Activated CD4-positive, alpha-beta T cell treated with anti-CD3 and anti-CD28 coated beads, Interleukin-2, amount 50 U/mL, for 1 hour (primary cell): ENCODE measurements around the gene ABHD12.
"Not testable (repeated sequence)": the region's sequence is repeated elsewhere in the genome, so short reads cannot be mapped to it uniquely, and the experiment has no call there.

ENCODE experiments used
- DNase-seq: peaks from one replicate; pipeline ENCODE4 v3.0.0-alpha.2; 2020

The ABHD12 gene

GRCh38 chr20:25353353-25353746 is 37.3 kb downstream of the ABHD12 start:
- DNase-seq: no peak

DNA sequence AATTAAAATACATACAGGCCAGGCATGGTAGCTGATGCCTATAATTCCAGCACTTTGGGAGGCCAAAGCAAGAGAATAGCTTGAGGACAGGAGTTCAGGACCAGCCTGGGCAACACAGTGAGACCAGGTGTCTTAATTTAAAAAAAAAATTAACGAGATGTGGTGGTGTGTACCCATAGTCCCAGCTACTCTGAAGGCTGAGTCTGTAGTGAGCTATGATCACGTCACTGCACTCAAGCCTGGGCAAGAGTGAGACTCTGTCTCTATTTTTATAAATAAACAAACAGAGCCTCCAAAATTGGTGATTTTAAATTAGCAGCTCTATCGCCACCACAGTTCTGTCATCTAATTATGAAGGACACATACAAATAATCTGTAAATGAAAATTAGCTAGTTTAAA is 37.9 kb downstream of the ABHD12 start:
- no peak for DNase-seq

DNA sequence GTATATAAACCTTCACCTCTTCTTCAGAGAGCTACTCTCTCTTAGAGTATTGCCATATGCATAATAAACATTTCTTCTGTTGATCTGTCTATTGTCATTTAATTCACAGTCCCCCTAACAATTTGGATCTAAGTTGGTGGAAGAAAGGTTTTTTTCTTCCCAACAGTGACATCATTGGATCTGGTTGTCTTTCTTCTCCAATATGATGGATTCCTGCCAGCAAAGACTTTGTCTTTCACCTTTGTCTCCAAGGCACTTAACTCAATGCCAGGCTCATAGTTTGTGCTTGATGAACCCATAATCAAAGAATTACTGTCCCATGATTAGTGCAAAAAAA is 39.6 kb downstream of the ABHD12 start:
- DNase-seq: no peak

DNA sequence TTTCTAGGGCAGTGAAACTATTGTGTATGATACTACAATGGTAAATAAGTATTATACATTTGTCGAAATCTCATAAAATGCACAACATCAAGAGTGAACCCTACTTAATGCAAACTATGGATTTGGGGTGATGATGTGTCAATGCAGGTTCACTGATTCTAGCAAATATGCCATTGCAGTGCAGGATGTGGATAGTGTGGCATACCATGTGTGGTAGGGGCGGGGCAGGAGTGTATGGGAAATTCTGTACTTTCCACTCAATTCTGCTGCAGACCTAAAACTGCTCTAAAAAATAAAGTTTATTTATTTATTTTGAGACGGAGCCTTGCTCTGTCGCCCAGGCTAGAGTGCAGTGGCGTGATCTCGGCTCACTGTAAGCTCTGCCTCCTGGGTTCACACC is 44.3 kb downstream of the ABHD12 start:
- DNase-seq: no peak

- no peak for DNase-seq
These were observed 44.9 kb downstream of the ABHD12 start for GRCh38 chr20:25345721-25346120.

- no peak for DNase-seq
These were observed 46.0 kb downstream of the ABHD12 start for GRCh38 chr20:25344634-25345033.

- DNase-seq: no peak
These were observed 48.6 kb downstream of the ABHD12 start for GRCh38 chr20:25341716-25342680.

GRCh38 chr20:25340380-25340779 is 50.3 kb downstream of the ABHD12 start:
- no peak for DNase-seq

GRCh38 chr20:25339608-25340007 is 51.0 kb downstream of the ABHD12 start:
- no peak for DNase-seq

- no peak for DNase-seq
These were observed 52.3 kb downstream of the ABHD12 start for GRCh38 chr20:25338112-25339023.

DNA sequence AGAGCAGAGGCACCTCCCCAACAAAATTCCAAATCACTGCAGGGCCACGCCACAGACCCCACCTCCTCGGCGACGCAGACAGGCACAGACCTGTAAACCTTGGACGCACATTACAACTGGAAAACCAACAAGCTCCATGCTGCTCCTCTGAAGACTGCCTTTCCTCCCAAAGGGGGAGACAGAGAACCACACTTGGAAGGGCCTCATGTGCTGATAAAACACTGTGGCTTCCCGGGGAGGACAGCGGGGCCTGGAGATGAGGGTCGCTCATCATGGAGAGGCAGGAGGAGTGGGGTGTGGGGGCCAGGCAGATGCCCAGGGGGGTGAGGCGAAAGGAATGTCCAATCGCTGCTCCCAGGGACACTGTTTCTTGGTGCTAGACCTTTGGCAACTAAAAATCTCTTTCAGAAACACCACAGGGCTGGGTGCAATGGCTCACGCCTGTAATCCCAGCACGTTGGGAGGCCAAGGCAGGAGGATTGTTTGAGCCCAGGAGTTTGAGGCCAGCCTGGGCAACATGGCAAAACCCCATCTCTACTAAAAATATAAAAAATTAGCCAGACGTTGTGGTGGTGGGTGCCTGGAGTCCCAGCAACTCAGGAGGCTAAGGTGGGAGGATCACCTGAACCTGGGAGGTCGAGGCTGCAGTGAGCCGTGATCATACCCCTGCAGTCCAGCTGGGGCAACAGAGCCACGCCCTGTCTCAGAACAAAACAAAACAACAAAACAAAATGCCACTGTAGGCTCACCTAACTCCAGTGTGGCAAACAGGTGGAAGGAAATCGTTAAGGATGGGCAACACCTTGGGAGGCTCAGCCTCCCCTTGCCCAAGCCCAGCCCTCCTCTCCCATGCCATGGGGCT is 53.8 kb downstream of the ABHD12 start:
- DNase-seq: no peak

DNA sequence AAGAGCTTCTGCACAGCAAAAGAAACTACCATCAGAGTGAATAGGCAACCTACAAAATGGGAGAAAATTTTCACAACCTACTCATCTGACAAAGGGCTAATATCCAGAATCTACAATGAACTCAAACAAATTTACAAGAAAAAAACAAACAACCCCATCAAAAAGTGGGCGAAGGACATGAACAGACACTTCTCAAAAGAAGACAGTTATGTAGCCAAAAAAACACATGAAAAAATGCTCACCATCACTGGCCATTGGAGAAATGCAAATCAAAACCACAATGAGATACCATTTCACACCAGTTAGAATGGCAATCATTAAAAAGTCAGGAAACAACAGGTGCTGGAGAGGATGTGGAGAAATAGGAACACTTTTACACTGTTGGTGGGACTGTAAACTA is 55.7 kb downstream of the ABHD12 start:
- not testable (repeated sequence) for DNase-seq

DNA sequence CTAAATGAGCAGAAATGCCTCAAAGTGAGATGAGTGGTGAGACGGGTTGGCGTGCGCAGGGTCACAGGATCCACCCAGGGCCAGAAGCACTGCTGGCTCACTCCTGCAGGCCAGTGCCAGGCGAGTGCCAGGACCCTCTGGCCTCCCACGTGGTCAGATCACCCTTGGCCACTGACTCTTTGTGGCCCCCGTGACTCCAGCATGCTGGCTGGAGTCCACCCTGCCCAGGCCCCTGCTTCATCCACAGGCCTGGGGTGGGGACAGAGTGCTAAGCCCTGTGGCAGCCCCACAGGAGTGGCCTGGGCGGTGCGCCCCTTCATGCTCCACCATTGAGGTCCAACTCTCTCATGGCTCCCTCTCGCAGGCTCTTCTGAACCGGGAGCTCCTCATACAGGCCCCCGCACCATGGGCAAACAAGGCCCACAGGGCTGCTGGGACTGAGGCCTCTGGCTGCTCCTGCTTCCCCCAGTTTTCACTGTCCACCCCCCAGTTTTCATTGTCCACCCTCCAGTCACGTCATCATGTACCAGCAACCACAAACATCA is 61.6 kb downstream of the ABHD12 start:
- no peak for DNase-seq

- DNase-seq: no peak
These were observed 63.0 kb downstream of the ABHD12 start for GRCh38 chr20:25327521-25328235.

- no peak for DNase-seq
These were observed 64.6 kb downstream of the ABHD12 start for GRCh38 chr20:25325997-25326396.

- no peak for DNase-seq
These were observed 65.6 kb downstream of the ABHD12 start for GRCh38 chr20:25325073-25325472.

DNA sequence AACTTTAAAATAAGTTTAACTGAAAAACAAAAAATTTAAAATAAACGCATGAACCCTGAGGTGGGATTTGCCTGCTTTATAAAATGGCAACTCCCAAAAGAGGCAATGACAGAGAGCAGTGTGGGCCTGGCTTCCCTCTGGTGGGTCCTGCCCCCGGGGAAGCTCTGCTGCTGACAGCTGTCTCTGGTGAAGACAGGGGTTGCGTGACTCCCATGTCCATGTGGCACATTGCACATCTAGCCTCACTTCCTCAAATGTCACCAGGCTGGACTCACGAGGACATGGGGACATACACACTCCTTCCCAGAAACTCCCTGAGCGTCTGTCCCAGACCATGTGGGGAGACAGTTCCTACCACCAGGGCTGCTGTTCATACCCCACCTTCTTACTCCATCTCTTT is 66.2 kb downstream of the ABHD12 start:
- no peak for DNase-seq

- no peak for DNase-seq
These were observed 67.0 kb downstream of the ABHD12 start for GRCh38 chr20:25323496-25324246.

DNA sequence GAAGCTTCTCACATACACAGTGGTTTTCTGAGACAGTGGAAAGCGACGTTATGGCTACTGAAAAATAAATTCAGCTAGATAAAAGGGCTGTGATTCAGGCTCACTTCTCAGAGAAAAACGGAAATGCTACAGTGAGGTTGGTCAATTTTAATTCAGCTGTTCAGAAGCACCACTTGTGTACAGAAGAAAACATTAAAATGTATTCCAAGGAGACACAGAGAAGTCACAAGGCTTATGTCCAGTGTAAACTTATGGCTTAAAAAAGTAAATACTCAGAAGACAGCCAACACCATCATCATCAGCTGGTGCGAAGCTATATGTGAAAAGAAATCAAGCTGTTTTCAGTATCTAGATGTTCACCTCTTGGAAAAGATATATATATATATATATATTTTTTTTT is 68.6 kb downstream of the ABHD12 start:
- DNase-seq: no peak

DNA sequence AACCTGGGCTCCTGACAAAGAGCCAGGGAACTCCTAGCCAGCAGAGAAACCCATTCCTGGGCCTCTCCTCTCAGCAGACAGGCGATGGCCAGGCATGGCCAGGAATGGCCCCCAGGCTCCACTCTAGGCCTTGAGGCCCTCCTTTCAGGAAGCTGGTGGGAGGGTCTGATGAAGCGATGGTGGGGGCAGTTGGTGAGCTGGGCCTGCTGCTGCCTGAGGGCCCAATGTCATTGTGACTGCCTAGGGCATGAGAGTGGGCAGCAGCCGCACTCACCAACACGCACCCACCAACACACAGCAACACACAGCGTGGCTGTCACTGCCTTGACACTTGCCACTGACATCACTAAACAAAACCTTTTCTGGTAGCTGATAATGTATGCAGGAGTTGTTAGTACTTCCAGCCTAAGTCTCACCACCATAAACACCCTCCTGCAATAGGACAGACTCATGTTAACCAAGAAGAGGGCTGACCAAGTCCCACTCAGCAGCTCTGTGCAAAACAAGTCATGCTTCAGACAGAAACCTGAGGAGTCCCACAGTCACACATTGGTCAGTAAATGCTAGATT is 69.3 kb downstream of the ABHD12 start:
- DNase-seq: no peak
